ENCODE measurements around the gene FBXO11. TPM values are rescaled to one million over a fixed set of nuclear protein-coding genes. Genes with fewer than 3 reads are reported as not detected.

Gene FBXO11
- total RNA-seq, 1 donor from 2014 or later = 37.1 TPM

GRCh38 chr2:47849368-47849767 is 56.9 kb downstream of the FBXO11 start:
- no peak for ATAC-seq

DNA sequence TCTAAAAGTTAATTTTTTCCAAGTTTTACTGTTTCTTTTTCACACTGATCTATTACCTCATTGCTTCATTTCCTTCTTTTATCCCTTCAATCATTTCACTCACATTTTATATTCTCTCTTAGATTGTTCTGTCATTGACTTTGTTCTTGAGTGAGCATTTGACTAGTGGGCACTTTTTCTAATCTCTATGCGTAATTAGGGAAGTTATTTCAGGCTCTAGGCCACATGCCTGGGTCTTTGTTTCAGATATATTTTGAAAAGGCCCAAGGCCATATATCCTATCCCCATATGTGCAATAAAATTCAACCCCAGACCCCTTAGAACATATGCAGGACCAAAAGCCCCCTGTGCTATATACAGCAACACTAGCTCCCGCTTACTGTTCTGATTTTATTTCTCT is 62.1 kb downstream of the FBXO11 start:
- ATAC-seq = no peak

- no peak for ATAC-seq
Measured at GRCh38 chr2:47843407-47843806, 62.9 kb downstream of the FBXO11 start.

DNA sequence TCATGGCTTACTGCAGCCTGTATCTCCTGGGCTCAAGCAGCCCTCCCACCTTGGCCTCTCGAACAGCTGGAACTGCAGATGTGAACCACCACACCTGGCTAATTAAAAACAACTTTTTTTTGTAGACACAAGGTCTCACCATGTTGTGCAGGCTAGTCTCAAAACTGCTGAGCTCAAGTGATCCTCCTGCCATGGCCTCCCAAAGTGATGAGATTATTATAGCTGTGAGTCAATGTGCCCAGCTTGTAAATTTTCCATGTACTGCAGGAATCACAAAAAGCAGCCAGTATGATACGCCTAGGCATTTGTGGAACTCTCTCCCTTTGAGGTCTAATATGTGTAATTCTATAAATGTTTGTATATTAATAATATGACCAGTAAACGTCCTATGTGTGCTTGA is 63.5 kb downstream of the FBXO11 start:
- no peak for ATAC-seq

GRCh38 chr2:47838686-47839085 is 67.6 kb downstream of the FBXO11 start:
- ATAC-seq = no peak

- no peak for ATAC-seq
Measured at GRCh38 chr2:47838249-47838648, 68.0 kb downstream of the FBXO11 start.

DNA sequence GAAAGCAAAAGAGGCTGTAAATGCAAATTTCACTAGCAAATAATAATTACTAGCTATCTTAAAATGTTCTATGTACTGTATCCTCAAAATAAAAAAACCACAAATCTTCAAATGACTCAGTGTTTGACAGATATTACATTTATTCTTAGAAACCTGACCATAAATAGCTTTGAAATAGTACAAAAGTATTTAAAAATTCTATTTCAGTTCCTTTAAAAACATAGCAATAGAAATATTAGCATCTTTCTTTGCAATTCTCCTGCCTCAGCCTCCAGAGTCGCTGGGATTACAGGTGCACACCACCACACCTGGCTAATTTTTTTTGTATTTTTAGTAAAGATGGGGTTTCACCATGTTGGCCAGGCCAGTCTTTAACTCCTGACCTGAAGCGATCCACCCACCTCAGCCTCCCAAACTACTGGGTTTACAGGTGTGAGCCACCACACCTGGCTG is 72.8 kb downstream of the FBXO11 start:
- ATAC-seq = no peak

DNA sequence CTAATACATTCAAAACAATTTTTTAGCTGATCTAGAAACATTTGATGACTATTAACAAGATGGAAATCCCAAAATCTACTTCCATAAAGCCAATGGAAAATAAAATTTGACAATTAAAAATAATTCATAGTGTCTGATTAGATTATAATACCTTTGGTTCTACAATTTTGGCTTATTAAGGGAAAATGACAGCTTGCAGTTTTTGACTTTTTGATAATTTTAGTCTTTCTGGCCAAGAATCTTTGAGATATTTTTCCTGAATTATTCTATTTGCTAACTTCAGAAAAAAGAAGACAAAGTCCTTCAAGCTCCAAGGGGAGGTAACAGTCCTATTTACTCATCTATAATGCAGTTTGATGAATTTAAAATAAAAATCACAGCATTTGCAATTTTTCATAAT is 83.8 kb downstream of the FBXO11 start:
- ATAC-seq = no peak

GRCh38 chr2:47819834-47820233 is 86.5 kb downstream of the FBXO11 start:
- ATAC-seq = no peak

DNA sequence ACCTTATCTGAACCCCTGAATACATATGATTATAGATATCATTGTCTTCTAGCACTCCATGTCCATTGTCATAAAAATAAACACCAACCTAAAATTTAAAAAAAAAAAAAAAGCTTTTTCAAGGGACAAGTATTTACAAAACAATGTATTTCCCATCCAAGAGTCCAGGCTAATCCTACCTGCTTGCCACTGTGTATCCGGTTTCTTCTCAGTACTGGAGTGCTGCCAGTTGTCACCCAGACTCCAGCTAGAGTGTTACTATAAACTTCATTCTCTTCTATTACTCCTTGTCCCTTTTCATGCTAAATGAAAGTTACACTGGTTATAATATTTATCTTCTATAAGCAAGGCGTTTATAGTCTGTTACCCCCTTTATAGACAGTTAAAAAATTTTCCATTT is 87.5 kb downstream of the FBXO11 start:
- no peak for ATAC-seq

DNA sequence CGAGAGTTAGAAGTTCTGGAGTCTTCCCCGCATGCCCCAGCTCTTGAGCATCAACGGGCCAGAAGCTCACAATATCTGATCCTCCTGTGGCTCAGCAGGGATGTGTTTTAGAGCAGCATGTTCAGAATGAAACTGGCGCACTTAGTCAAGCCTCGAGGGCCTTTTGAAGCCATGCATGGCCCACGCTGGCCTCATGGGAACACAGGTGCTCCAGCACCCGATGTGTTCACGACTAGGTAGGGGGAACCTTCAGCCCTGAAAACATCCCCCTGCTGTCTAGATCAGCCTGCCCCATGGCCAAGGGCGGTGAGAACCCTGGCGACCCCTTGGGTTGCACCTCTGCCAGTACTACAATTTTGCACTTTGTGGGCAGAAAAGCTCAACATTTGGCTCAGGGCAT is 90.5 kb downstream of the FBXO11 start:
- ATAC-seq = no peak

- no peak for ATAC-seq
Measured at GRCh38 chr2:47811668-47812067, 94.6 kb downstream of the FBXO11 start.

- ATAC-seq = no peak
Measured at GRCh38 chr2:47810850-47811249, 95.4 kb downstream of the FBXO11 start.

- no peak for ATAC-seq
Measured at GRCh38 chr2:47809903-47810302, 96.4 kb downstream of the FBXO11 start.

DNA sequence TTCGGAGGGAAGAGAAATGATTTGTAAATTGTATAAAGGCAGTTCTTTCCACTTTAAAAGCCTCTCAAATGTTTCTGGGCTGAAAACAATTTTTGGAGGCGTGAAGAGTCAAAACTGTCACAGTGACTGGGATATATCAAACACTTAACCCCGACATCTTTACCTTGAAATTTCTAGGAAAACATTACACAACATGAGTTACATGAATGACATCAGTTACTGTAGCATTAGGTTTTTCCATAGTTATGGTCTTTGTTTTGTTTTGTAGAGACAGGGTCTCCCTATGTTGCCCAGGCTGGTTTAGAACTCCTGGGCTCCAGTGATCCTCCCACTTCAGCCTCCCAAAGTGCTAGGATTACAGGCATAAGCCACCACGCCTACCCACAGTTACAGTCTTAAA is 97.7 kb downstream of the FBXO11 start:
- no peak for ATAC-seq

DNA sequence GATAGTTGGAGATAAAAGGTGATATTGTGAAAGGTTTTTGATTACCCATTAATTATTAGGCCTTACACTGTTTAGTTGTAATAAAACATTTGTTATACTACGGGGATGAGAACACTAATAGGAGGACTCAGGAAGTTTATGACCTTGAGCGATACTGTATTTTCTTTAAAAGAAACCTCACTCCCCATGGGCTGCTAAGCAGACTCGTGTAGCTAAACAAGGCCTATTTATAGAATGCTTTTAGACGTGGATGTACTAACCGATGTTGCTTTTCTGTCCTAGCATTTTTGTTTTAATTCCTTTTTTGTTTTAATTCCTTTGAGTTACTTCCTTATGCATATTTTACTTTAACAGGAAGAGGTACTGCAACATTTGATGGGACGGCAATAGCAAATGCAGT is 100.4 kb downstream of the FBXO11 start:
- no peak for ATAC-seq

DNA sequence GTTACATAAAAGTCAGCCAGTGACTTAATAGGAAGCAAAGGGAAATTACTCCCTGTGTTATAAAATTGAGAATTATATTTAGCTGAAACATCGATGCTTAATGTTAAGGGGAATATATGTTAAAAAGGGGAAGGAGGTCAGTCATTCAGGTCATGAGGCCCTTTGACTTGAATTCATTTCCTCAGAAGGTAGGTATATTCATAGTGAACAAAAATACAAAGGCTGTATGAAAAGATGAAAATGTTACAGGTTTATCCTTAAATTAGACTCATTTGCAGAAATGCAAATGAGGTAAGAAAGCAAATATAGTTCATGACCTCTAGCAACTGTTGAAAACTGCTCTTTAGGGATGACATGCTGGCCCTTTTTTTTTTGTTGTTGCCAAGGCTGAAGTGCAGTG is 102.5 kb downstream of the FBXO11 start:
- ATAC-seq = no peak

DNA sequence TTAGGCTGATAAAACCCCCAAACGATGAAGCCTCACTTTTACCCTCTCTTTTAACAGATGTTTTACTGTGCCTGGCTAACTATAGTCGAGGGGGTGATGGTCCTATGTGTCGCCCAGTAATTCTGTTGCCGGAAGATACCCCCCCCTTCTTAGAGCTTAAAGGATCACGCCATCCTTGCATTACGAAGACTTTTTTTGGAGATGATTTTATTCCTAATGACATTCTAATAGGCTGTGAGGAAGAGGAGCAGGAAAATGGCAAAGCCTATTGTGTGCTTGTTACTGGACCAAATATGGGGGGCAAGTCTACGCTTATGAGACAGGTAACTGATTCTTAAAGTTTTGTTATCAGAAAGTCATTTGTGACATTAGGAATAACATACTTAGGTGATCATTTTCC is 102.9 kb downstream of the FBXO11 start:
- no peak for ATAC-seq

DNA sequence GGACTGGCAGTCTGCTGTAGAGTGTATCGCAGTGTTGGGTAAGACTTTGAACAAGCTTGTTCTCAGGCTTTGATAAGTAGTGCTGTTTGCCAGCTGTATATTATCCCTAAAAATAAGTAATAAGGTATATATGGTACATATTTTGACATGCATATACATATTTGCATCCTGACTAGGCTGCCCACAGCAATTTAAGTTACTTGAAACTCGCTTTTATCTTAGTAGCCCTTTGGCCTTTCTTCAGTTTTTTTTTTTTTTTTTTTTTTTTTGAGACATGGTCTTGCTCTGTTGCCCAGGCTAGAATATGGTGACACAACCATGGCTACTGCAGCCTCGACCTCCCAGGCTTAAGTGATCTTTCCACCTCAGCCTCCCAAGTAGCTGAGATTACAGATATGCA is 105.2 kb downstream of the FBXO11 start:
- ATAC-seq = no peak

- no peak for ATAC-seq
Measured at GRCh38 chr2:47799031-47799609, 107.2 kb downstream of the FBXO11 start.

DNA sequence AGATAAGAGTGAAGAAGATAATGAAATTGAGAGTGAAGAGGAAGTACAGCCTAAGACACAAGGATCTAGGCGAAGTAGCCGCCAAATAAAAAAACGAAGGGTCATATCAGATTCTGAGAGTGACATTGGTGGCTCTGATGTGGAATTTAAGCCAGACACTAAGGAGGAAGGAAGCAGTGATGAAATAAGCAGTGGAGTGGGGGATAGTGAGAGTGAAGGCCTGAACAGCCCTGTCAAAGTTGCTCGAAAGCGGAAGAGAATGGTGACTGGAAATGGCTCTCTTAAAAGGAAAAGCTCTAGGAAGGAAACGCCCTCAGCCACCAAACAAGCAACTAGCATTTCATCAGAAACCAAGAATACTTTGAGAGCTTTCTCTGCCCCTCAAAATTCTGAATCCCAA is 107.7 kb downstream of the FBXO11 start:
- ATAC-seq = no peak

DNA sequence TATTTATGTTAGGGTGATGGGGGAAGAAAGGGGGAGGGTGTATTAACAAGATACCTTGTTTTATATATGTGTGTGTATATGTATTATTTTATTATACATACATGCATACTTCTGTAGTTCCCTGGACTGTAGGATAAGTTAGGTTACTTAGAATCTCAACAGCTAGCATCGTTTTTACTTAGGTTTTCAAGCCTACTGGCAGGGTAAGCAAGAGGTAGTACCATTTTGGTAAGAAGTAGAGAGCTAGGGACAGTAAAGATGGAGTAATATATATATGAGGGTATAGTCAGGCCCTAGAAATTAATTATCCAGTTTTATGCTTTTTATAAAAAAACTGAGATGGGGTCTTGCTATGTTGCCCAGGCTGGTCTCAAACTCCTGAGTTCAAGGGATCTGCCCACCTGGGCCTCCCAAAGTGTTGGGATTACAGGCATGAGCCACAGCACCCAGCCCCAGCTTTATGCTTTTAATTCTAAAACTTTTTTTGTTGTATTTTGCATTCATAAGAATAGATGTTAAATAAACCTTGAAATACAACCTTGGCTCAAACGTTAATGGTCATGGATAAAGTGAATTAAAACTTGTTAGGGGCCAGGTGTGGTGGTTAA is 110.1 kb downstream of the FBXO11 start:
- ATAC-seq = no peak

DNA sequence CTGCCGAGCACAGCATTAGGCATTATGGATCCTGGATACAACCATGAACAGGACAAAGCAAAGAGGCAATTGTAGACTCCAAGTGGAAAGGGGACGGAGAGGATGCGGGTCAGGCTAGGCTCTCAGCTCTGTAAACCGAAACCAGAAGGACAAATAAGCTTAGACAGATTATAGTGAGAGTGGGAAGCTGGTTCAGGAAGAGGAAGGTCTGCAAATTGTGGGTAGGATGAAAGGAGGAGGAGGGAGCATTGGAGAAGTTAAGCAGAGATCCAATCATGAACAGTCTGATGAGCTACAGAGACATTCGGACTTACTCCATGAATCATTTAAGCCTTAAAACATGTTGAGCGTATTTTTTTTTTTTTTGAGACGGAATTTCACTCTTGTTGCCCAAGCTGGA is 120.3 kb downstream of the FBXO11 start:
- no peak for ATAC-seq

GRCh38 chr2:47784352-47784851 is 121.9 kb downstream of the FBXO11 start:
- ATAC-seq = no peak
